ENCODE measurements around the gene BAIAP2.

BAIAP2 gene

GRCh38 chr17:81057777-81058176 is 22.8 kb downstream of the BAIAP2 start:
- DNase-seq (ENCODE audit: low spot score), result no peak
- TF ChIP-seq CTCF (IDR thresholded peaks at IDR 0.05; ENCODE audit: borderline replicate concordance, control extremely low read depth, extremely low read depth, insufficient read depth, missing control alignments), result no peak
- in situ Hi-C loops (cut with MboI; ENCODE audit: low sequenced_read_pairs, unreplicated experiment), result no loop called here

- in situ Hi-C loops (cut with MboI; ENCODE audit: low sequenced_read_pairs, unreplicated experiment), result no loop called here
- no peak for TF ChIP-seq CTCF (IDR thresholded peaks at IDR 0.05; ENCODE audit: borderline replicate concordance, control extremely low read depth, extremely low read depth, insufficient read depth, missing control alignments)
- DNase-seq (ENCODE audit: low spot score), result no peak
Observed at GRCh38 chr17:81058263-81058871, 23.4 kb downstream of the BAIAP2 start.

GRCh38 chr17:81059026-81059425 is 24.1 kb downstream of the BAIAP2 start:
- in situ Hi-C loops (cut with MboI; ENCODE audit: low sequenced_read_pairs, unreplicated experiment), result no loop called here
- no peak for DNase-seq (ENCODE audit: low spot score)
- no peak for TF ChIP-seq CTCF (IDR thresholded peaks at IDR 0.05; ENCODE audit: borderline replicate concordance, control extremely low read depth, extremely low read depth, insufficient read depth, missing control alignments)

GRCh38 chr17:81060416-81060815 is 25.5 kb downstream of the BAIAP2 start:
- in situ Hi-C loops (cut with MboI; ENCODE audit: low sequenced_read_pairs, unreplicated experiment), result no loop called here
- TF ChIP-seq CTCF (IDR thresholded peaks at IDR 0.05; ENCODE audit: borderline replicate concordance, control extremely low read depth, extremely low read depth, insufficient read depth, missing control alignments), result no peak
- DNase-seq (ENCODE audit: low spot score), result no peak

- TF ChIP-seq CTCF (IDR thresholded peaks at IDR 0.05; ENCODE audit: borderline replicate concordance, control extremely low read depth, extremely low read depth, insufficient read depth, missing control alignments), result no peak
- in situ Hi-C loops (cut with MboI; ENCODE audit: low sequenced_read_pairs, unreplicated experiment), result no loop called here
- DNase-seq (ENCODE audit: low spot score), result no peak
Observed at GRCh38 chr17:81061027-81061735, 26.2 kb downstream of the BAIAP2 start.

- in situ Hi-C loops (cut with MboI; ENCODE audit: low sequenced_read_pairs, unreplicated experiment), result no loop called here
- no peak for DNase-seq (ENCODE audit: low spot score)
- no peak for TF ChIP-seq CTCF (IDR thresholded peaks at IDR 0.05; ENCODE audit: borderline replicate concordance, control extremely low read depth, extremely low read depth, insufficient read depth, missing control alignments)
Observed at GRCh38 chr17:81062014-81062780, 27.2 kb downstream of the BAIAP2 start.

All from GM13976 (cell line).